ENCODE data around the gene GRIK1.

GRCh38 chr21:29676395-29676794, 263.4 kb downstream of the GRIK1 start:
- TF ChIP-seq POLR2A (IDR thresholded peaks at IDR 0.05) (no peak), CTCF (IDR thresholded peaks at IDR 0.05) (no peak)

All from tibial nerve (tissue), 3 donors.